ENCODE measurements around the gene MROH8. TPM values are rescaled to one million over a fixed set of nuclear protein-coding genes. Genes with fewer than 3 reads are reported as not detected.

MROH8 gene
- polyA plus RNA-seq, 1 of the 3 experiments (the other 2 are of a cell fraction): 3.5 TPM

- TF ChIP-seq EP300 (IDR thresholded peaks at IDR 0.05; ENCODE audit: borderline replicate concordance in 1 of 2, low read depth in 1 of 2, low read length in 1 of 2): no peak
- no peak for TF ChIP-seq GATA2 (CRISPR knock-in tag; IDR thresholded peaks at IDR 0.05)
- no peak for TF ChIP-seq FOXM1 (IDR thresholded peaks at IDR 0.05; ENCODE audit: low read depth)
- TF ChIP-seq RFX5 (IDR thresholded peaks at IDR 0.05; ENCODE audit: low read length): no peak
- TF ChIP-seq MXI1 (IDR thresholded peaks at IDR 0.05; ENCODE audit: low read depth, low read length): no peak
- no peak for TF ChIP-seq NFIC (IDR thresholded peaks at IDR 0.05; ENCODE audit: borderline replicate concordance)
- TF ChIP-seq TAF1 (IDR thresholded peaks at IDR 0.05; ENCODE audit: borderline replicate concordance, low read depth, low read length): no peak
- POLR2A ChIA-PET: no interaction called here
These were observed 59.9 kb downstream of the MROH8 start for GRCh38 chr20:37119356-37120036.

GRCh38 chr20:37114012-37114411 is 65.3 kb downstream of the MROH8 start:
- Histone ChIP-seq H4K20me1 (ENCODE audit: insufficient read depth) (no peaks in the 10 kb centered on the region), H3K9me2 (no peaks in the 10 kb centered on the region), H3K27me3 (ENCODE audit: insufficient read depth) (no peaks in the 10 kb centered on the region), H3K4me1 (ENCODE audit: control insufficient read depth in 1 of 2, insufficient read depth in 2 of 2, low read depth in 1 of 2, low read length in 1 of 2) (no peaks in the 10 kb centered on the region), H3K9me3 (no peaks in the 10 kb centered on the region), H2AFZ (ENCODE audit: low read depth) (no peak overlapping the region), H3K4me2 (no peak overlapping the region), H3K79me2 (ENCODE audit: insufficient read depth) (no peaks in the 10 kb centered on the region), H3K27ac (ENCODE audit: low read depth in 2 of 2, low read length in 1 of 2) (no peak overlapping the region), H3F3A (replicated peaks; ENCODE audit: insufficient read depth) (no peaks in the 10 kb centered on the region), H3K9ac (no peak overlapping the region), H3K36me3 (replicated peaks in 1 of 2; ENCODE audit: control insufficient read depth in 1 of 2, insufficient read depth in 2 of 2, low read length in 1 of 2) (no peaks in the 10 kb centered on the region), H3K4me3 (ENCODE audit: low read depth in 2 of 2, low read length in 1 of 2) (no peak overlapping the region)
- no peak for DNase-seq
- CTCF ChIA-PET: no interaction called here
- TF ChIP-seq RCOR1 (IDR thresholded peaks at IDR 0.05; ENCODE audit: low read length) (no peak), REST (IDR thresholded peaks at IDR 0.05; ENCODE audit: low read depth, low read length) (no peak), RAD21 (IDR thresholded peaks at IDR 0.05; ENCODE audit: low read length) (no peak), MEF2A (IDR thresholded peaks at IDR 0.05; ENCODE audit: borderline replicate concordance, low read depth) (no peak), JUND (IDR thresholded peaks at IDR 0.05) (no peak), EZH2phosphoT487 (IDR thresholded peaks at IDR 0.05; ENCODE audit: borderline replicate concordance, low read depth) (no peak), TAF1 (IDR thresholded peaks at IDR 0.05; ENCODE audit: borderline replicate concordance, low read depth, low read length) (no peak), FOXM1 (IDR thresholded peaks at IDR 0.05; ENCODE audit: low read depth) (no peak), ZBTB33 (IDR thresholded peaks at IDR 0.05; ENCODE audit: borderline replicate concordance, low read depth) (no peak), NRF1 (IDR thresholded peaks at IDR 0.05; ENCODE audit: low read depth, low read length) (no peak), CHD2 (IDR thresholded peaks at IDR 0.05; ENCODE audit: low read length, partially characterized antibody) (no peak), SIN3A (IDR thresholded peaks at IDR 0.05; ENCODE audit: borderline replicate concordance, low read depth, low read length) (no peak)
- TF ChIP-seq, protein P1, sequence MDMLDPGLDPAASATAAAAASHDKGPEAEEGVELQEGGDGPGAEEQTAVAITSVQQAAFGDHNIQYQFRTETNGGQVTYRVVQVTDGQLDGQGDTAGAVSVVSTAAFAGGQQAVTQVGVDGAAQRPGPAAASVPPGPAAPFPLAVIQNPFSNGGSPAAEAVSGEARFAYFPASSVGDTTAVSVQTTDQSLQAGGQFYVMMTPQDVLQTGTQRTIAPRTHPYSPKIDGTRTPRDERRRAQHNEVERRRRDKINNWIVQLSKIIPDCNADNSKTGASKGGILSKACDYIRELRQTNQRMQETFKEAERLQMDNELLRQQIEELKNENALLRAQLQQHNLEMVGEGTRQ (IDR thresholded peaks at IDR 0.05; ENCODE audit: borderline replicate concordance, low read depth, low read length): no peak
- TF ChIP-seq, protein P2, sequence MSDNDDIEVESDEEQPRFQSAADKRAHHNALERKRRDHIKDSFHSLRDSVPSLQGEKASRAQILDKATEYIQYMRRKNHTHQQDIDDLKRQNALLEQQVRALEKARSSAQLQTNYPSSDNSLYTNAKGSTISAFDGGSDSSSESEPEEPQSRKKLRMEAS (IDR thresholded peaks at IDR 0.05; ENCODE audit: low read depth): no peak
- POLR2A ChIA-PET: no interaction called here
- WGBS (ENCODE audit: low lambda C conversion rate): 98% methylated on average over 8 of the region's 8 CpGs

More at GRCh38 chr20:37119356-37120036, 59.9 kb downstream of the MROH8 start:
- Histone ChIP-seq H3K9me2 (no peaks in the 10 kb centered on the region), H3K27ac (ENCODE audit: low read depth in 2 of 2, low read length in 1 of 2) (no peak overlapping the region), H3K9me3 (no peaks in the 10 kb centered on the region), H3K27me3 (ENCODE audit: insufficient read depth) (no peaks in the 10 kb centered on the region), H2AFZ (ENCODE audit: low read depth) (no peak overlapping the region), H3F3A (replicated peaks; ENCODE audit: insufficient read depth) (no peaks in the 10 kb centered on the region), H3K4me2 (no peak overlapping the region), H3K36me3 (replicated peaks in 1 of 2; ENCODE audit: control insufficient read depth in 1 of 2, insufficient read depth in 2 of 2, low read length in 1 of 2) (no peaks in the 10 kb centered on the region), H3K79me2 (ENCODE audit: insufficient read depth) (no peaks in the 10 kb centered on the region), H4K20me1 (ENCODE audit: insufficient read depth) (no peaks in the 10 kb centered on the region), H3K9ac (no peak overlapping the region), H3K4me1 (ENCODE audit: control insufficient read depth in 1 of 2, insufficient read depth in 2 of 2, low read depth in 1 of 2, low read length in 1 of 2) (no peaks in the 10 kb centered on the region), H3K4me3 (ENCODE audit: low read depth in 2 of 2, low read length in 1 of 2) (no peak overlapping the region)
- no peak for DNase-seq
- WGBS (ENCODE audit: low lambda C conversion rate): 84% methylated on average over 7 of the region's 7 CpGs
- CTCF ChIA-PET: no interaction called here
